ENCODE results near the gene ZNF324.
"Not testable (repeated sequence)": the region's sequence is repeated elsewhere in the genome, so short reads cannot be mapped to it uniquely, and the experiment has no call there.

Gene ZNF324

GRCh38 chr19:58466760-58467589, at the start of gene ZNF324:
Gene ZNF324, plus strand, starts transcription at chr19:58467080. Its CDS starts 2,106 bp downstream, at chr19:58469186.
- DNase-seq, result peak; percentile 97 to 99

- no peak for DNase-seq
Observed at GRCh38 chr19:58428617-58429016, 38.3 kb upstream of the ZNF324 start.

- no peak for DNase-seq
Observed at GRCh38 chr19:58429745-58430144, 37.1 kb upstream of the ZNF324 start.

- DNase-seq, result no peak
Observed at GRCh38 chr19:58434217-58434616, 32.7 kb upstream of the ZNF324 start.

- peak; percentile 99 for DNase-seq
Observed at GRCh38 chr19:58439576-58440554, 27.0 kb upstream of the ZNF324 start, which contains the start of gene ZNF132. Gene ZNF132, minus strand, starts transcription at chr19:58440153. Its CDS starts 332 bp downstream, at chr19:58439821.

GRCh38 chr19:58440556-58440955, 26.3 kb upstream of the ZNF324 start:
- DNase-seq, result no peak

GRCh38 chr19:58442986-58443385, 23.9 kb upstream of the ZNF324 start:
- DNase-seq, result not testable (repeated sequence)

GRCh38 chr19:58448860-58449259, 18.0 kb upstream of the ZNF324 start:
- not testable (repeated sequence) for DNase-seq

GRCh38 chr19:58449980-58450379, 16.9 kb upstream of the ZNF324 start:
- not testable (repeated sequence) for DNase-seq

- DNase-seq, result no peak
Observed at GRCh38 chr19:58450856-58451357, 16.0 kb upstream of the ZNF324 start.

- DNase-seq, result peak; percentile 98 to 99
Observed at GRCh38 chr19:58451358-58452101, 15.3 kb upstream of the ZNF324 start, which contains the start of gene ZNF324B. Gene ZNF324B, plus strand, starts transcription at chr19:58451622. Its CDS starts 2,080 bp downstream, at chr19:58453702.

GRCh38 chr19:58453743-58454142, 13.1 kb upstream of the ZNF324 start:
- DNase-seq, result no peak

- DNase-seq, result no peak
Observed at GRCh38 chr19:58455306-58455705, 11.6 kb upstream of the ZNF324 start.

- DNase-seq, result no peak
Observed at GRCh38 chr19:58456111-58456510, 10.8 kb upstream of the ZNF324 start.

GRCh38 chr19:58460039-58460438, 6.8 kb upstream of the ZNF324 start:
- no peak for DNase-seq

GRCh38 chr19:58466089-58466759, 656 bp upstream of the ZNF324 start:
- DNase-seq, result no peak

- no peak for DNase-seq
Observed at GRCh38 chr19:58468216-58468839, 1.4 kb downstream of the ZNF324 start.

GRCh38 chr19:58469241-58470013, 2.5 kb downstream of the ZNF324 start:
- no peak for DNase-seq

- DNase-seq, result not testable (repeated sequence)
Observed at GRCh38 chr19:58470837-58471543, 4.1 kb downstream of the ZNF324 start.

- no peak for DNase-seq
Observed at GRCh38 chr19:58471736-58472135, 4.9 kb downstream of the ZNF324 start.

Data from NCI-H524 (cell line).